Stomach (tissue), 4 donors: ENCODE data around the gene USH1G.

Source experiments
- EP300 ChIP-seq: sonication (generic); formaldehyde crosslinking; IDR thresholded peaks from one replicate; pipeline ENCODE4 v1.6.1; 2017; ENCODE audit warnings: antibody characterized with exemption
- POLR2A ChIP-seq, 4 donors: fragments of 450-650 bp; IDR thresholded peaks; one replicate each; pipeline ENCODE4 v1.6.1; 2016; ENCODE audit warnings: antibody characterized with exemption in 4 of 4, control low read depth in 2 of 4, mild to moderate bottlenecking in 1 of 4, moderate library complexity in 1 of 4
- POLR2AphosphoS5 ChIP-seq, 3 donors: sonication (generic); formaldehyde crosslinking; IDR thresholded peaks; one replicate each; pipeline ENCODE4 v1.6.1; 2016; ENCODE audit warnings: antibody characterized with exemption in 3 of 3
- TF ChIP-seq, protein P1 (sequence below), 7 experiments: fragments of 450-650 bp in 4 of 7; fragments of 200-600 bp in 3 of 7; sonication (generic) in 3 of 7; IDR thresholded peaks; one replicate each; pipeline ENCODE4 v1.5.1; 2016 to 2019; ENCODE audit warnings: antibody characterized with exemption in 7 of 7, control low read depth in 2 of 7, mild to moderate bottlenecking in 1 of 7

DNA sequence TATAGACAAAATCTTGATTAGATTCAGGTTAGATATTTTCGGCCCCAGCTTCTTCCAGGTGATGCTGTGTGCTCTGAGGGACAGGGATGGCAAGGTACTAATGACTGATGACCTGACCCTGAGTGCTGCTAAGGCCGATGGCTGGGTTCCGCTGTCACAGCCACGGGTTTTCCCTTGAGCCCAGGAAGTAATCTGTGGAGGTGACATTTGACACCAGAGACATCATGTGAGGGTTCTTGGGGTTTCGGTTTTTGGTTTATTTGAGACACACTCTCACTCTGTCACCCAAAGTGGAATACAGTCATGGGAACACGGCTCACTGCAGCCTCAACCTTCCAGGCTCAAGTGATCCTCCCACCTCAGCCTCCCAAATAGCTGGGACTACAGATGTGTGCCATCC, 22.5 kb upstream of the USH1G start:
- TF ChIP-seq POLR2A (IDR thresholded peaks at IDR 0.05) (no peak), EP300 (no peak), POLR2AphosphoS5 (IDR thresholded peaks at IDR 0.05) (no peak)
- TF ChIP-seq, protein P1, sequence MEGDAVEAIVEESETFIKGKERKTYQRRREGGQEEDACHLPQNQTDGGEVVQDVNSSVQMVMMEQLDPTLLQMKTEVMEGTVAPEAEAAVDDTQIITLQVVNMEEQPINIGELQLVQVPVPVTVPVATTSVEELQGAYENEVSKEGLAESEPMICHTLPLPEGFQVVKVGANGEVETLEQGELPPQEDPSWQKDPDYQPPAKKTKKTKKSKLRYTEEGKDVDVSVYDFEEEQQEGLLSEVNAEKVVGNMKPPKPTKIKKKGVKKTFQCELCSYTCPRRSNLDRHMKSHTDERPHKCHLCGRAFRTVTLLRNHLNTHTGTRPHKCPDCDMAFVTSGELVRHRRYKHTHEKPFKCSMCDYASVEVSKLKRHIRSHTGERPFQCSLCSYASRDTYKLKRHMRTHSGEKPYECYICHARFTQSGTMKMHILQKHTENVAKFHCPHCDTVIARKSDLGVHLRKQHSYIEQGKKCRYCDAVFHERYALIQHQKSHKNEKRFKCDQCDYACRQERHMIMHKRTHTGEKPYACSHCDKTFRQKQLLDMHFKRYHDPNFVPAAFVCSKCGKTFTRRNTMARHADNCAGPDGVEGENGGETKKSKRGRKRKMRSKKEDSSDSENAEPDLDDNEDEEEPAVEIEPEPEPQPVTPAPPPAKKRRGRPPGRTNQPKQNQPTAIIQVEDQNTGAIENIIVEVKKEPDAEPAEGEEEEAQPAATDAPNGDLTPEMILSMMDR (IDR thresholded peaks at IDR 0.05) = no peak
